A549 treated with CORT108297 at 1 μM for 4 hours (cell line): ENCODE measurements around the gene GNAT3. TPM values are rescaled to one million over a fixed set of nuclear protein-coding genes. Genes with fewer than 3 reads are reported as not detected.

ENCODE experiments used
- total RNA-seq: library from RNA; stranded (reverse); fragments of 200-300 nt; extraction: Qiagen RNA extraction; gene quantifications from 5 replicates; pipeline ENCODE4 v1.2.3, GENCODE V29; 2022

Gene GNAT3
- total RNA-seq = not detected in 5 replicates

DNA sequence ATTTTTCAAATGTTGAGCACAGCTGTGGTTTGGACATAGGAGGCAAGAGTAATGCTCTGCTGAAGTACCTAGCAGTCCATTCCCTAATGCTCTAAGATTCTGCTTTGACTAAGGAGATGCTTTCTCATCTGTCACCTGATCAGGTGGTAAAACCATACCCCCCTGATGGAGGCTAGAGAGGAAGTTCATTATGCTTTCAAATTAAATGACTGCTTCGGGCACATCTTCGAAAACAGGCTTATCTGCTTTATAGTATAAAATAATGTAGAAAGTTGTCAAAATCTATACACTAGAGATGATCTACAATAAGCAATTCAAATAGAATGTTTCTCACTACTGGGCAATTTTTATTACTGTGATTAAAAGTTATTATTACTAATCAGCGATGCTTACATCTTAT is at the start of gene GNAT3:
Gene GNAT3 (minus strand): TSS at position 101 of the 400 bp plus-strand sequence. CDS start 138 bp downstream, outside the sequence.

Other genes starting within 250 kb of the GNAT3 start
- gene CD36, start 126.6 kb upstream of the GNAT3 start, total RNA-seq = 0.03 to 0.17 TPM (median 0.07 TPM) in 4 of 5 replicates, not detected in the other